ENCODE data around the gene ARHGEF1. TPM values are rescaled to one million over a fixed set of nuclear protein-coding genes. Genes with fewer than 3 reads are reported as not detected.

Gene ARHGEF1
- total and polyA plus RNA-seq, 2 donors (not counting 1 experiment from before 2014, with no cell fraction given) = 646 to 886 TPM

GRCh38 chr19:41897820-41898219 lies 14.8 kb downstream of the ARHGEF1 start:
- H3K27me3 ChIP-seq (replicated peaks in 1 of 4; ENCODE audit: control extremely low read depth in 1 of 4, control insufficient read depth in 3 of 4, insufficient read depth in 4 of 4, low read length in 3 of 4) = no peaks in the 10 kb centered on the region
- Mint-ChIP-seq H3K9me3 (ENCODE audit: insufficient read depth) (no peaks in the 10 kb centered on the region), H3K4me1 (peaks cover 11% of the 10 kb centered on the region), H3K4me3 (no peak overlapping the region), H3K27ac (no peak overlapping the region), H3K27me3 (no peaks in the 10 kb centered on the region)
- H3K4me1 ChIP-seq (ENCODE audit: control insufficient read depth in 2 of 2, insufficient read depth in 2 of 2, low read length in 2 of 2) = peaks cover 0 to 7% of the 10 kb centered on the region in 2 donors
- peaks cover 27% of the 10 kb centered on the region for H3K79me2 ChIP-seq (ENCODE audit: control insufficient read depth, insufficient read depth, low read length)
- WGBS (ENCODE audit: insufficient coverage) = 95% methylated on average over 14 of the region's 24 CpGs
- CTCF ChIA-PET = interaction anchor here (1.0 to 1.8 kb wide), 3 partner anchors 9 to 38 kb away, joined by 4 to 6 read pairs (median 4); no protein-coding TSS in a partner anchor
- POLR2A ChIA-PET = interaction anchor here (1.2 kb wide), 1 partner anchor 15 kb away, joined by 5 read pairs; the partner anchor contains the start of gene ARHGEF1
- ATAC-seq (ENCODE audit: low read depth) = no peak
- H3K9ac ChIP-seq (ENCODE audit: low read length) = no peak overlapping the region
- H3K27ac ChIP-seq (ENCODE audit: low read length in 2 of 2) = no peak overlapping the region
- H3K9me3 ChIP-seq (ENCODE audit: control extremely low read depth in 1 of 3, control insufficient read depth in 2 of 3, insufficient read depth in 1 of 3, low read length in 2 of 3) = no peaks in the 10 kb centered on the region
- H3K4me2 ChIP-seq (replicated peaks; ENCODE audit: low read depth, low read length, poor library complexity, severe bottlenecking) = no peak overlapping the region
- no peak for TF ChIP-seq EZH2 (IDR thresholded peaks at IDR 0.05; ENCODE audit: borderline replicate concordance, insufficient read depth, low read depth, low read length, poor library complexity, severe bottlenecking)
- no peak for TF ChIP-seq CTCF (IDR thresholded peaks at IDR 0.05)
- intact Hi-C loops (cut with micrococcal nuclease) = no loop called here
- H4K20me1 ChIP-seq (ENCODE audit: control insufficient read depth, insufficient read depth, low read length, poor library complexity, severe bottlenecking) = peaks cover 90% of the 10 kb centered on the region
- no peak overlapping the region for H2AFZ ChIP-seq (ENCODE audit: insufficient read depth, low read depth, low read length, poor library complexity, severe bottlenecking)
- DNase-seq = no peak
- H3K4me3 ChIP-seq (ENCODE audit: control extremely low read depth in 1 of 5, extremely low read depth in 1 of 5, insufficient read depth in 1 of 5, low read depth in 2 of 5, low read length in 4 of 5) = no peak overlapping the region
- peaks cover 12 to 79% of the 10 kb centered on the region in 2 experiments for H3K36me3 ChIP-seq (replicated peaks in 1 of 2; ENCODE audit: control extremely low read depth in 1 of 2, control insufficient read depth in 1 of 2, extremely low read depth in 1 of 2, insufficient read depth in 2 of 2, low read length in 1 of 2)

- Histone ChIP-seq H3K4me1 (ENCODE audit: control insufficient read depth in 2 of 2, insufficient read depth in 2 of 2, low read length in 2 of 2) (peaks cover 0 to 4% of the 10 kb centered on the region in 2 donors), H3K9ac (ENCODE audit: low read length) (no peak overlapping the region), H3K36me3 (replicated peaks in 1 of 2; ENCODE audit: control extremely low read depth in 1 of 2, control insufficient read depth in 1 of 2, extremely low read depth in 1 of 2, insufficient read depth in 2 of 2, low read length in 1 of 2) (peaks cover 12 to 80% of the 10 kb centered on the region in 2 experiments), H3K27ac (ENCODE audit: low read length in 2 of 2) (no peak overlapping the region), H4K20me1 (ENCODE audit: control insufficient read depth, insufficient read depth, low read length, poor library complexity, severe bottlenecking) (peaks cover 90% of the 10 kb centered on the region), H3K9me3 (ENCODE audit: control extremely low read depth in 1 of 3, control insufficient read depth in 2 of 3, insufficient read depth in 1 of 3, low read length in 2 of 3) (no peaks in the 10 kb centered on the region), H3K27me3 (replicated peaks in 1 of 4; ENCODE audit: control extremely low read depth in 1 of 4, control insufficient read depth in 3 of 4, insufficient read depth in 4 of 4, low read length in 3 of 4) (no peaks in the 10 kb centered on the region), H3K4me3 (ENCODE audit: control extremely low read depth in 1 of 5, extremely low read depth in 1 of 5, insufficient read depth in 1 of 5, low read depth in 2 of 5, low read length in 4 of 5) (no peak overlapping the region), H3K4me2 (replicated peaks; ENCODE audit: low read depth, low read length, poor library complexity, severe bottlenecking) (no peak overlapping the region), H3K79me2 (ENCODE audit: control insufficient read depth, insufficient read depth, low read length) (peaks cover 28% of the 10 kb centered on the region), H2AFZ (ENCODE audit: insufficient read depth, low read depth, low read length, poor library complexity, severe bottlenecking) (no peak overlapping the region)
- Mint-ChIP-seq H3K27ac (no peak overlapping the region), H3K4me3 (no peak overlapping the region), H3K4me1 (peaks cover 8% of the 10 kb centered on the region), H3K27me3 (no peaks in the 10 kb centered on the region), H3K9me3 (ENCODE audit: insufficient read depth) (no peaks in the 10 kb centered on the region)
- intact Hi-C loops (cut with micrococcal nuclease) = no loop called here
- WGBS (ENCODE audit: insufficient coverage) = 97% methylated on average over 15 of the region's 15 CpGs
- DNase-seq = no peak
- ChIA-PET CTCF (interaction anchor here (1.0 to 1.8 kb wide), 4 partner anchors 10 to 39 kb away, joined by 4 to 6 read pairs (median 4); no protein-coding TSS in a partner anchor), POLR2A (interaction anchor here (0.6 to 1.2 kb wide), 2 partner anchors 15 to 1144 kb away, joined by 5 to 12 read pairs; partner anchors contain the start of gene ARHGEF1)
- no peak for TF ChIP-seq CTCF (IDR thresholded peaks at IDR 0.05)
- TF ChIP-seq EZH2 (IDR thresholded peaks at IDR 0.05; ENCODE audit: borderline replicate concordance, insufficient read depth, low read depth, low read length, poor library complexity, severe bottlenecking) = no peak
- ATAC-seq (ENCODE audit: low read depth) = no peak
These were observed 15.3 kb downstream of the ARHGEF1 start for GRCh38 chr19:41898235-41898634.
